Hepatocyte (in vitro differentiated cells): ENCODE measurements around the gene MACROD2. TPM values are rescaled to one million over a fixed set of nuclear protein-coding genes. Genes with fewer than 3 reads are reported as not detected.

ENCODE experiments used
- DNase-seq: peaks from one replicate; pipeline ENCODE4 v3.0.0-alpha.2; 2016; ENCODE audit warnings: low spot score
- H2AFZ ChIP-seq: fragments of 200-600 bp; sonication (generic); 2 replicates; pipeline ENCODE4 v1.6.0; 2016; ENCODE audit warnings: antibody characterized with exemption, mild to moderate bottlenecking
- H3K27ac ChIP-seq: fragments of 200-600 bp; sonication (generic); 2 replicates; pipeline ENCODE4 v1.5.1; 2016; ENCODE audit warnings: mild to moderate bottlenecking
- H3K27me3 ChIP-seq: fragments of 200-600 bp; sonication (generic); 2 replicates; pipeline ENCODE4 v1.6.1; 2016
- H3K36me3 ChIP-seq: fragments of 200-600 bp; sonication (generic); replicated peaks from 2 replicates; pipeline ENCODE4 v1.5.1; 2016; ENCODE audit warnings: low read depth; ENCODE audit not compliant: insufficient read depth
- H3K4me1 ChIP-seq: fragments of 200-600 bp; sonication (generic); 2 replicates; pipeline ENCODE4 v1.5.1; 2016; ENCODE audit warnings: mild to moderate bottlenecking, moderate library complexity; ENCODE audit not compliant: insufficient read depth
- H3K4me2 ChIP-seq: fragments of 200-600 bp; sonication (generic); 2 replicates; pipeline ENCODE4 v1.6.0; 2016
- H3K4me3 ChIP-seq: fragments of 200-600 bp; sonication (generic); 2 replicates; pipeline ENCODE4 v1.5.1; 2016; ENCODE audit warnings: mild to moderate bottlenecking
- H3K79me2 ChIP-seq: fragments of 200-600 bp; sonication (generic); 2 replicates; pipeline ENCODE4 v1.6.0; 2017; ENCODE audit warnings: mild to moderate bottlenecking
- H3K9me2 ChIP-seq: fragments of 200-600 bp; sonication (generic); replicated peaks from 2 replicates; pipeline ENCODE4 v1.6.0; 2017; ENCODE audit warnings: mild to moderate bottlenecking; ENCODE audit not compliant: insufficient read depth
- H3K9me3 ChIP-seq: fragments of 200-600 bp; sonication (generic); 2 replicates; pipeline ENCODE4 v1.5.1; 2016; ENCODE audit warnings: low read depth, mild to moderate bottlenecking
- H4K20me1 ChIP-seq: fragments of 200-600 bp; sonication (generic); 2 replicates; pipeline ENCODE4 v1.6.0; 2016; ENCODE audit warnings: mild to moderate bottlenecking; ENCODE audit not compliant: insufficient read depth, poor library complexity, severe bottlenecking
- EZH2 ChIP-seq: fragments of 200-600 bp; sonication (generic); IDR thresholded peaks from 2 replicates; pipeline ENCODE4 v1.6.1; 2016; ENCODE audit warnings: antibody characterized with exemption, mild to moderate bottlenecking, borderline replicate concordance
- EZH2phosphoT487 ChIP-seq: fragments of 200-600 bp; sonication (generic); IDR thresholded peaks from one replicate; pipeline ENCODE4 v1.6.1; 2018; ENCODE audit warnings: antibody characterized with exemption, mild to moderate bottlenecking, low read depth, moderate library complexity; ENCODE audit not compliant: unreplicated experiment, severe bottlenecking
- WGBS: methylation state at CpG from one replicate; pipeline ENCODE4 v1.1.6; 2016; ENCODE audit warnings: low lambda C conversion rate; ENCODE audit errors: missing lambda C conversion rate; 5-methylcytosine and 5-hydroxymethylcytosine counted together
- polyA plus RNA-seq: library from polyadenylated mRNA; unstranded; fragments of >200 nt; fragmentation: Nextera tagmentation; extraction: Ambion mirVana; gene quantifications from 2 replicates; pipeline ENCODE4 v1.2.1, GENCODE V29; 2016
- total RNA-seq: library from RNA; depleted of rRNA; stranded (reverse); fragments of >200 nt; gene quantifications from 2 replicates; pipeline ENCODE4 v1.2.3, GENCODE V29; 2014
- TF ChIP-seq, protein P1 (sequence below): fragments of 200-600 bp; sonication (generic); IDR thresholded peaks from 2 replicates; pipeline ENCODE4 v1.5.1; 2016; ENCODE audit warnings: antibody characterized with exemption, mild to moderate bottlenecking; ENCODE audit not compliant: poor library complexity

Gene MACROD2
- total and polyA plus RNA-seq, 2 experiments from 2014 or later: 2.4 to 3.1 TPM

DNA sequence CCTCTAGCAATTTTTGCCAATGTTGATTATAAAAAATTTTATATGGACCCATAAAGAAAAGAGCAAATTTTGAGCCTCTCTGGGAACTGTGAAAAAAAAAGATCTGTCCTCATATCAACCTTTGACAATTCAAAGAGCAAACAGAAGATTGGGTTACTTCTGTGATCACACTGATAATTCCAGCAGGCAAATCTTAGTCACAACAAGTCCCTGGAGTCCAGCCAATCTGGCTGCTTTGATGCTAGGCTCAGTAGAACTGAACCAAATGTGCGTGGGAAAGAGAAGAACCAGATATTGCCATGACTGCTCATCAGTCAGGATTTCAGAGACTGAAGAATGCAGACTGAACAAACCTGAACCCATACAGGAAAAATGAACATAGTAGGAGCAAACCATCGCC lies 780.5 kb downstream of the MACROD2 start:
- Histone ChIP-seq H3K4me2 (no peak overlapping the region), H4K20me1 (no peaks in the 10 kb centered on the region), H3K4me3 (no peak overlapping the region), H3K4me1 (peaks cover 4% of the 10 kb centered on the region), H3K27me3 (no peaks in the 10 kb centered on the region), H2AFZ (no peak overlapping the region), H3K79me2 (no peaks in the 10 kb centered on the region), H3K9me3 (no peaks in the 10 kb centered on the region), H3K9me2 (no peaks in the 10 kb centered on the region), H3K36me3 (no peaks in the 10 kb centered on the region), H3K27ac (peak overlapping the region; percentile 25)
- WGBS: 48% methylated on average over 2 of the region's 2 CpGs
- peak; percentile 71 for DNase-seq
- TF ChIP-seq, protein P1, sequence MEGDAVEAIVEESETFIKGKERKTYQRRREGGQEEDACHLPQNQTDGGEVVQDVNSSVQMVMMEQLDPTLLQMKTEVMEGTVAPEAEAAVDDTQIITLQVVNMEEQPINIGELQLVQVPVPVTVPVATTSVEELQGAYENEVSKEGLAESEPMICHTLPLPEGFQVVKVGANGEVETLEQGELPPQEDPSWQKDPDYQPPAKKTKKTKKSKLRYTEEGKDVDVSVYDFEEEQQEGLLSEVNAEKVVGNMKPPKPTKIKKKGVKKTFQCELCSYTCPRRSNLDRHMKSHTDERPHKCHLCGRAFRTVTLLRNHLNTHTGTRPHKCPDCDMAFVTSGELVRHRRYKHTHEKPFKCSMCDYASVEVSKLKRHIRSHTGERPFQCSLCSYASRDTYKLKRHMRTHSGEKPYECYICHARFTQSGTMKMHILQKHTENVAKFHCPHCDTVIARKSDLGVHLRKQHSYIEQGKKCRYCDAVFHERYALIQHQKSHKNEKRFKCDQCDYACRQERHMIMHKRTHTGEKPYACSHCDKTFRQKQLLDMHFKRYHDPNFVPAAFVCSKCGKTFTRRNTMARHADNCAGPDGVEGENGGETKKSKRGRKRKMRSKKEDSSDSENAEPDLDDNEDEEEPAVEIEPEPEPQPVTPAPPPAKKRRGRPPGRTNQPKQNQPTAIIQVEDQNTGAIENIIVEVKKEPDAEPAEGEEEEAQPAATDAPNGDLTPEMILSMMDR: no peak
- TF ChIP-seq EZH2phosphoT487 (no peak), EZH2 (no peak)

DNA sequence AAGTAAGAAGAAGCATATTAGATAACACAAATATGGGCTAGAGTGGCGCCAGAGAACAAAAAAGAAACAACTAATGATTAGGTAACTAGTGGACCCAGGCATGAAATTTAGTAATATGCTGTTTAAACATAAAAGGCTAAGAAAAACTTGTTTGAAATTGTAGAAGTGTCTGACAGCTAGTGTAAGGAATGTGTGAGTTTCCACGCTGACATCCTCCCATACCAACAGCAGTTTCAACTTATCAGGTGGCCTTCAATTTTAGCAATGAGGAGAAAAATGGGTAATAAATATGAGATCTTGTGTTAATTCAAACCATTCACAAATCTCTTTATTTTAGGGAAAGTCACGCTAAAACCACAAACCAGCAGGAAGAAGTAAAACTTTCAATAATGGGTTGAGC lies 782.3 kb downstream of the MACROD2 start:
- Histone ChIP-seq H3K9me3 (no peaks in the 10 kb centered on the region), H3K27me3 (no peaks in the 10 kb centered on the region), H3K9me2 (no peaks in the 10 kb centered on the region), H2AFZ (no peak overlapping the region), H3K36me3 (no peaks in the 10 kb centered on the region), H4K20me1 (no peaks in the 10 kb centered on the region), H3K27ac (no peak overlapping the region), H3K4me2 (no peak overlapping the region), H3K4me3 (no peak overlapping the region), H3K79me2 (no peaks in the 10 kb centered on the region), H3K4me1 (peaks cover 4% of the 10 kb centered on the region)
- TF ChIP-seq EZH2 (no peak), EZH2phosphoT487 (no peak)
- TF ChIP-seq, protein P1: no peak
- DNase-seq: no peak
- WGBS: 73% methylated on average over 3 of the region's 3 CpGs

DNA sequence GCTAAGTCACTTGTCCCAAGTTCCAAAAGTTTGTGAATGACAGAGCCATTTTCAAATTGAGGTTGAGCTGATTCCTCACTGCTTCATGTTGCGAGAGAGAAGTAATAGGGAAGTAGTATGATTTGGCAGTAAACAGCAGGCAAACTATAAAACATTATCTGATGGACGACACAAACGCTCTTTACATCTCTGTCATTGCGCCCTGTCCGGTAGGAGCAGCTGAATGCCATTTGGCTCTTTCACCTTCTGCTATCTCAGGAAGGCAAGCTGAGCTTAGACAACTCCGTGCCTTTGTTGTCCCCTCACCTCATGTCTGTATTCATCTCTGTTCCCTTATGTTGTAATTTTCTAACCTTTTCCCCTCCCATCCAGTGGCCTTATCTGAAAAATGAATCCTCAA lies 782.8 kb downstream of the MACROD2 start:
- DNase-seq: no peak
- H3K9me3 ChIP-seq: no peaks in the 10 kb centered on the region
- H3K36me3 ChIP-seq: no peaks in the 10 kb centered on the region
- TF ChIP-seq EZH2phosphoT487 (no peak), EZH2 (no peak)
- TF ChIP-seq, protein P1: no peak
- no peaks in the 10 kb centered on the region for H3K79me2 ChIP-seq
- no peak overlapping the region for H3K4me3 ChIP-seq
- H3K27ac ChIP-seq: no peak overlapping the region
- 85% methylated on average over 6 of the region's 6 CpGs for WGBS
- no peak overlapping the region for H2AFZ ChIP-seq
- no peaks in the 10 kb centered on the region for H3K27me3 ChIP-seq
- no peaks in the 10 kb centered on the region for H4K20me1 ChIP-seq
- no peaks in the 10 kb centered on the region for H3K9me2 ChIP-seq
- H3K4me1 ChIP-seq: peaks cover 7% of the 10 kb centered on the region
- H3K4me2 ChIP-seq: no peak overlapping the region

DNA sequence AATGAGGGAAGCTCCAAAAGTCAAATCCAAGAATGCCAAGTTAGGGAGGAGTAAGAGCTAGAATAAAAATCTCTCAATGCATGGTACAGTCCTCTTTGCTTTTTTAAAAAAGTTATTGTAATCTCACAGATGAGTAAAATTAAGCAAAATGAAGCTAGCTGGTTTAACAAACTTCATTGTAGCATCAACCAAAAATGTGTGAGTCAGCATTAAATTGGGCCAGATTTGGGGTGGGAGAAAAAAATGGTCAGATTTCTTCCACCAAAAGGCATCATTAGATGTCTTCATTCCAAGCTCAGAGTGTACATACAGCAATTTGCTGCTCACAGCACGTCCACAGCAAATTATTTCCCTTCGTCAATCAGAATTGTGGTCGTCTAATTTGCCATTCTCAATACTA lies 783.6 kb downstream of the MACROD2 start:
- Histone ChIP-seq H3K4me2 (no peak overlapping the region), H3K4me1 (peaks cover 8% of the 10 kb centered on the region), H3K9me3 (no peaks in the 10 kb centered on the region), H3K36me3 (no peaks in the 10 kb centered on the region), H3K27me3 (no peaks in the 10 kb centered on the region), H2AFZ (no peak overlapping the region), H3K9me2 (no peaks in the 10 kb centered on the region), H3K27ac (no peak overlapping the region), H3K4me3 (no peak overlapping the region), H3K79me2 (no peaks in the 10 kb centered on the region), H4K20me1 (no peaks in the 10 kb centered on the region)
- DNase-seq: no peak
- TF ChIP-seq EZH2: no peak
- 99% methylated on average over 3 of the region's 3 CpGs for WGBS
